Rectal smooth muscle tissue (tissue), 1 donor: ENCODE measurements around the gene PRRG4.

Experiments
- H3K27ac ChIP-seq: one replicate; pipeline ENCODE4 v1.7.0; 2013; ENCODE audit warnings: low read depth, low read length, inconsistent platforms
- H3K27me3 ChIP-seq: one replicate; pipeline ENCODE4 v1.7.0; 2013; ENCODE audit warnings: low read length; ENCODE audit not compliant: control insufficient read depth, insufficient read depth
- H3K36me3 ChIP-seq: one replicate; pipeline ENCODE4 v1.7.0; 2013; ENCODE audit warnings: low read length; ENCODE audit not compliant: control insufficient read depth, insufficient read depth
- H3K4me1 ChIP-seq: one replicate; pipeline ENCODE4 v1.7.0; 2013; ENCODE audit warnings: low read length; ENCODE audit not compliant: control insufficient read depth, insufficient read depth
- H3K4me3 ChIP-seq: one replicate; pipeline ENCODE4 v1.7.0; 2013; ENCODE audit warnings: low read length
- H3K9ac ChIP-seq: one replicate; pipeline ENCODE4 v1.7.0; 2013; ENCODE audit warnings: low read length

Gene PRRG4

DNA sequence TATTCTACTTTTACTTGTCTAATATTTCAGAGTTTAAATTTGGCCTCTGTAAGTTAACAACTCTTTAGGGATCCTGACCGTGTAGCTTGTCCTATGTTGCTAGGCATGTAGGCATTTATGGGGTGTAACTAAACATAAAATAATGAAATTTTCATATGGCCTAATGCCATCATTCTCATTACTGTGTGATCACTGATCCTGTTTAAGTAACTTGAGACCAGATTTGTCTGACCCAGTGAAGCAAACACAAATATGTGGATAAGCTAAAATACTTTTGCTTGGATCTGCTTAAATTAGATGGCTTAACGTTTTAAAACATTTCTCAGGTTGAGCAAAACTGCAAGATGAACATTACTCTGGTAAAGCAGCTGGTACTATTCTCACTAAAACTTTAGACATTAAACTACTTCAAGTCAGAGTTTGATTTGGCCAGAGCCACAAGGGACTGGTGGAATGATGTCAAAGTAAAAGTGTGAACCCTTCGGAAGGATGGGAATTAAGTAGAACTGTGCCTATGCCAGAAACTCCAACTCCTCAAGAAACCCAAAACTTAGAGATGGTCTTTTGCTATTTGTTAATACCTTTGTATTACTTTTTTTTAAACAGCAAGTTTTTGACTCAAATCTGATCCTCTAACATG lies 75.4 kb downstream of the PRRG4 start:
- Histone ChIP-seq H3K4me3 (no peak overlapping the region), H3K36me3 (no peaks in the 10 kb centered on the region), H3K4me1 (peaks cover 3% of the 10 kb centered on the region), H3K9ac (no peak overlapping the region), H3K27me3 (no peaks in the 10 kb centered on the region), H3K27ac (no peak overlapping the region)
